Smooth muscle cell (in vitro differentiated cells): ENCODE measurements around the gene PLN. TPM values are rescaled to one million over a fixed set of nuclear protein-coding genes. Genes with fewer than 3 reads are reported as not detected.

Source experiments
- DNase-seq: peaks from one replicate; lab custom pipeline; 2025; ENCODE audit not compliant: unreplicated experiment; lab: John Stamatoyannopoulos, UW
- H2AFZ ChIP-seq: fragments of 200-600 bp; sonication (generic); 2 replicates; pipeline ENCODE4 v1.6.0; 2016; ENCODE audit warnings: antibody characterized with exemption, low read depth, mild to moderate bottlenecking
- H3F3A ChIP-seq: fragments of 200-600 bp; sonication (generic); 2 replicates; pipeline ENCODE4 v1.6.0; 2017; ENCODE audit warnings: antibody characterized with exemption, low read depth
- H3K27ac ChIP-seq: fragments of 200-600 bp; sonication (generic); 2 replicates; pipeline ENCODE4 v1.5.1; 2016; ENCODE audit warnings: low read depth, mild to moderate bottlenecking
- H3K27me3 ChIP-seq: fragments of 200-600 bp; sonication (generic); 2 replicates; pipeline ENCODE4 v1.6.1; 2016; ENCODE audit warnings: low read depth, mild to moderate bottlenecking
- H3K36me3 ChIP-seq: fragments of 200-600 bp; sonication (generic); 2 replicates; pipeline ENCODE4 v1.5.1; 2016; ENCODE audit warnings: low read depth
- H3K4me1 ChIP-seq: fragments of 200-600 bp; sonication (generic); 2 replicates; pipeline ENCODE4 v1.5.1; 2016; ENCODE audit warnings: low read depth
- H3K4me2 ChIP-seq: fragments of 200-600 bp; sonication (generic); 2 replicates; pipeline ENCODE4 v1.6.0; 2016; ENCODE audit warnings: mild to moderate bottlenecking
- H3K4me3 ChIP-seq: fragments of 200-600 bp; sonication (generic); 2 replicates; pipeline ENCODE4 v1.5.1; 2016; ENCODE audit warnings: mild to moderate bottlenecking
- H3K79me2 ChIP-seq: fragments of 200-600 bp; sonication (generic); 2 replicates; pipeline ENCODE4 v1.6.0; 2016; ENCODE audit warnings: low read depth, mild to moderate bottlenecking
- H3K9ac ChIP-seq: fragments of 200-600 bp; sonication (generic); 2 replicates; pipeline ENCODE4 v1.6.0; 2016; ENCODE audit warnings: low read depth
- H3K9me3 ChIP-seq: fragments of 200-600 bp; sonication (generic); replicated peaks from 2 replicates; pipeline ENCODE4 v1.5.1; 2016; ENCODE audit warnings: low read depth
- H4K20me1 ChIP-seq: fragments of 200-600 bp; sonication (generic); 2 replicates; pipeline ENCODE4 v1.6.0; 2016; ENCODE audit warnings: low read depth
- CTCF ChIP-seq: fragments of 200-600 bp; sonication (generic); IDR thresholded peaks from 2 replicates; pipeline ENCODE4 v1.5.1; 2017; ENCODE audit warnings: borderline replicate concordance, mild to moderate bottlenecking, antibody characterized with exemption; ENCODE audit not compliant: insufficient read depth, poor library complexity, severe bottlenecking
- WGBS: methylation state at CpG from one replicate; pipeline ENCODE4 v1.1.7; 2016; ENCODE audit warnings: low lambda C conversion rate; 5-methylcytosine and 5-hydroxymethylcytosine counted together
- polyA plus RNA-seq: library from polyadenylated mRNA; unstranded; fragments of >200 nt; fragmentation: Nextera tagmentation; extraction: Ambion mirVana; gene quantifications from 2 replicates; pipeline ENCODE4 v1.2.1, GENCODE V29; 2016
- total RNA-seq: library from RNA; depleted of rRNA; stranded (reverse); fragments of >200 nt; gene quantifications from 2 replicates; pipeline ENCODE4 v1.2.3, GENCODE V29; 2014

The PLN gene
- total and polyA plus RNA-seq, 2 experiments from 2014 or later: 0.75 to 2.9 TPM

GRCh38 chr6:118562248-118562647 lies 14.2 kb downstream of the PLN start:
- no peak for TF ChIP-seq CTCF
- Histone ChIP-seq H3K4me3 (no peak overlapping the region), H3K9ac (no peak overlapping the region), H3K4me1 (no peaks in the 10 kb centered on the region), H3K27me3 (no peaks in the 10 kb centered on the region), H3K9me3 (no peaks in the 10 kb centered on the region), H2AFZ (no peak overlapping the region), H4K20me1 (peaks cover 99% of the 10 kb centered on the region), H3F3A (peaks cover 3% of the 10 kb centered on the region), H3K4me2 (no peak overlapping the region), H3K79me2 (peaks cover 95% of the 10 kb centered on the region), H3K27ac (no peak overlapping the region), H3K36me3 (peaks cover 10% of the 10 kb centered on the region)
- DNase-seq: no peak
- 86% methylated on average over 1 of the region's 1 CpG for WGBS

DNA sequence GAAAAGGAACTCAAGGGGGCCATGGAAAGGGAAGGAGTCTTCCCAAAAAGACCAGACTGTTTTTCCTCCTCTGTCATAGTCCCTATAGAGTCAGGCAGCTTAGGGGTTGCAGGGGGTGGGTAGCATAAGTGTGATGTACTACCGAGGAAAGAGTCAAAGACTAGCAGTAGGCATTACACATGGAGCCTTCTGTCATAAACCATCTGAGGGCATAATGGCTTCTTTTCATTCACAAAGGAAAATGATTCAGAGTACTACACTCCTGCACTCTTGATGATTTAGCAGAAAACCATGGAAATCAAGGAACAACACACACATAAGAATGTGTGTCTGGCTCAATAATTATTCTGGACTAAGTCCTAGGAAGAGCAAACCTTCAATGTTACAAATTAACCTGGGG lies 14.9 kb downstream of the PLN start:
- Histone ChIP-seq H3K9ac (no peak overlapping the region), H3K4me3 (no peak overlapping the region), H3K36me3 (peaks cover 10% of the 10 kb centered on the region), H3K4me1 (no peaks in the 10 kb centered on the region), H3K27ac (peak overlapping the region; percentile 37), H2AFZ (no peak overlapping the region), H3K4me2 (no peak overlapping the region), H3F3A (peaks cover 3% of the 10 kb centered on the region), H3K79me2 (peaks cover 95% of the 10 kb centered on the region), H4K20me1 (peaks cover 99% of the 10 kb centered on the region), H3K9me3 (no peaks in the 10 kb centered on the region), H3K27me3 (no peaks in the 10 kb centered on the region)
- no peak for DNase-seq
- WGBS: 83% methylated on average over 1 of the region's 1 CpG
- no peak for TF ChIP-seq CTCF

GRCh38 chr6:118565311-118565960 lies 17.3 kb downstream of the PLN start:
- H3K4me1 ChIP-seq: peaks cover 5% of the 10 kb centered on the region
- no peaks in the 10 kb centered on the region for H3K27me3 ChIP-seq
- peaks cover 97% of the 10 kb centered on the region for H3K79me2 ChIP-seq
- DNase-seq: no peak
- no peaks in the 10 kb centered on the region for H3K9me3 ChIP-seq
- H4K20me1 ChIP-seq: peaks cover 99% of the 10 kb centered on the region
- no peak overlapping the region for H3K4me3 ChIP-seq
- peak; percentile 31 for TF ChIP-seq CTCF
- no peak overlapping the region for H3K9ac ChIP-seq
- H2AFZ ChIP-seq: no peak overlapping the region
- H3K4me2 ChIP-seq: no peak overlapping the region
- no peak overlapping the region for H3K27ac ChIP-seq
- H3F3A ChIP-seq: peaks cover 2% of the 10 kb centered on the region
- 90% methylated on average over 5 of the region's 5 CpGs for WGBS
- H3K36me3 ChIP-seq: peaks cover 10% of the 10 kb centered on the region

GRCh38 chr6:118567974-118568373 lies 19.9 kb downstream of the PLN start:
- no peak for TF ChIP-seq CTCF
- H3K4me2 ChIP-seq: peak overlapping the region; percentile 4
- no peak overlapping the region for H2AFZ ChIP-seq
- H3K27me3 ChIP-seq: no peaks in the 10 kb centered on the region
- 87% methylated on average over 3 of the region's 3 CpGs for WGBS
- peaks cover 98% of the 10 kb centered on the region for H3K79me2 ChIP-seq
- H3K9me3 ChIP-seq: no peaks in the 10 kb centered on the region
- H3K4me3 ChIP-seq: no peak overlapping the region
- H3K27ac ChIP-seq: no peak overlapping the region
- DNase-seq: no peak
- H3K36me3 ChIP-seq: peaks cover 10% of the 10 kb centered on the region
- peaks cover 80% of the 10 kb centered on the region for H4K20me1 ChIP-seq
- H3K9ac ChIP-seq: no peak overlapping the region
- peaks cover 18% of the 10 kb centered on the region for H3K4me1 ChIP-seq
- H3F3A ChIP-seq: no peaks in the 10 kb centered on the region
